ENCODE data around the gene UACA. TPM values are rescaled to one million over a fixed set of nuclear protein-coding genes. Genes with fewer than 3 reads are reported as not detected.

UACA gene
- total RNA-seq, 1 experiment from 2014 or later: 38.0 TPM

DNA sequence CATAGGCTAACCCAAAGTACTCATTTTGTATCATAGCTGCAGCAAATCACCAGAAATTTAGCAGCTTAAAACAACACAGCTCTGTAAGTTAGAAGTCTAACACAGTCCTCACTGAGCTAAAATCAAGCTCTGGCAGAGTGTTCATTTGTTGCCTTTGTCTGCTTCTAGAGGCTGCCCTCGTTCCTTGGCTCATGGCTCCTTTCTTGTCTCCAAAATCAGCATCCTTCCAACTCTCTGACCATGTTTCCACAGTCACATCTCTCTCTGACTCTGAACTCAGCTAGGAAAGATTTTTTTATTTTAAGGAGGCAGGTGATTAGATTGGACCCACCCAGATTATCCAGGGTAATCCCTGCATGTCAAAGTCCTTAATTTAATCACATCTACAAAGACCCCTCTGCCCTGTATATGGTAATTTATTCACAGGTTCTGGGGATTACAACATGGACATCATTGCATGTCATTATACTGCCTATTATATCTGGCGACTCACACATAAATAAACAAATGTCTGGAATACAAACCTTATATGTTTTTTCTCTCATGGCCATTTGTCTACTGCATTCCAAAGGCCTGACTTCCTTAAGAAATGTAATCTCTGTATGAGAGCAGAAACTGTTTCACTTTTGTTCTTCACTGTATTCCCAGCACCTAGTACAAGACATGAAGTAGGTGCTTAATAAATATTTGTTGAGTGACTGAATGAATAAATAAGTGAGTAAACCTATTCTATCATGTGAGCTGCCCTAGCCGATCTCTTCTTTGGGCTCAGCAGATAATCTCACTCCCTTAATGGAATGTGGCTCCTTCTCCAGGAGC is 15.1 kb upstream of the UACA start:
- Mint-ChIP-seq H3K4me3 (no peak overlapping the region), H3K27ac (peak overlapping the region in 2 of 3 experiments; percentile 22 to 51; a peak in 1 of 7 replicates), H3K36me3 (ENCODE audit: insufficient read depth in 1 of 3, low read depth in 3 of 3) (no peaks in the 10 kb centered on the region), H3K4me1 (peaks cover 2 to 19% of the 10 kb centered on the region in 2 experiments; a peak in 3 of 4 replicates), H3K27me3 (ENCODE audit: low read depth) (peaks cover 1% of the 10 kb centered on the region; the same call in 1 of the 2 replicates), H3K9me3 (peaks cover 0 to 3% of the 10 kb centered on the region in 2 experiments; a peak in 2 of 5 replicates)
- no CpG with 5 or more reads among the region's 3 CpGs for WGBS (ENCODE audit: extremely low coverage, insufficient read length, low lambda C conversion rate)
- Histone ChIP-seq H3K23me2 (ENCODE audit: insufficient read length, low read depth, low read length, poor library complexity, severe bottlenecking) (no peaks in the 10 kb centered on the region), H2BK15ac (ENCODE audit: low read depth, low read length) (no peak overlapping the region), H3K18ac (ENCODE audit: insufficient read length, low read depth, low read length) (no peak overlapping the region), H2AFZ (ENCODE audit: low read length) (no peak overlapping the region), H2BK20ac (ENCODE audit: low read depth, low read length, poor library complexity, severe bottlenecking) (no peak overlapping the region), H3K79me1 (ENCODE audit: insufficient read depth, low read depth, low read length, poor library complexity, severe bottlenecking) (no peaks in the 10 kb centered on the region), H4K20me1 (ENCODE audit: control insufficient read depth, insufficient read depth, insufficient read length) (no peaks in the 10 kb centered on the region), H3K56ac (ENCODE audit: insufficient read length, low read depth, low read length) (no peak overlapping the region), H3K4ac (ENCODE audit: low read depth, low read length) (no peak overlapping the region), H2BK12ac (ENCODE audit: insufficient read length, low read depth, low read length) (no peak overlapping the region), H3T11ph (ENCODE audit: low read length) (no peak overlapping the region), H3K27me3 (ENCODE audit: insufficient read depth, low read length) (no peaks in the 10 kb centered on the region), H3K79me2 (ENCODE audit: insufficient read depth, low read length) (no peaks in the 10 kb centered on the region), H4K8ac (replicated peaks; ENCODE audit: insufficient read length, low read depth, low read length) (no peak overlapping the region), H3K14ac (ENCODE audit: insufficient read depth, low read length) (no peak overlapping the region), H3K9me3 (ENCODE audit: control insufficient read depth, low read depth, low read length) (no peaks in the 10 kb centered on the region), H4K5ac (ENCODE audit: insufficient read length, low read depth, low read length) (no peak overlapping the region), H2BK5ac (ENCODE audit: insufficient read length, low read length) (no peak overlapping the region), H3K4me2 (ENCODE audit: insufficient read depth, insufficient read length, low read length) (no peak overlapping the region), H3K23ac (ENCODE audit: insufficient read length, low read depth, low read length) (no peak overlapping the region), H3K4me1 (ENCODE audit: insufficient read depth, low read length) (no peaks in the 10 kb centered on the region), H4K91ac (ENCODE audit: insufficient read length, low read depth, low read length) (no peak overlapping the region), H2AK5ac (ENCODE audit: insufficient read length, low read length) (no peak overlapping the region), H2BK120ac (ENCODE audit: low read depth, low read length, poor library complexity, severe bottlenecking) (no peak overlapping the region), H3K9ac (ENCODE audit: extremely low read depth, insufficient read length, low read length) (no peak overlapping the region), H3K27ac (ENCODE audit: insufficient read length, low read depth, low read length) (no peak overlapping the region)
- TF ChIP-seq, protein P1, sequence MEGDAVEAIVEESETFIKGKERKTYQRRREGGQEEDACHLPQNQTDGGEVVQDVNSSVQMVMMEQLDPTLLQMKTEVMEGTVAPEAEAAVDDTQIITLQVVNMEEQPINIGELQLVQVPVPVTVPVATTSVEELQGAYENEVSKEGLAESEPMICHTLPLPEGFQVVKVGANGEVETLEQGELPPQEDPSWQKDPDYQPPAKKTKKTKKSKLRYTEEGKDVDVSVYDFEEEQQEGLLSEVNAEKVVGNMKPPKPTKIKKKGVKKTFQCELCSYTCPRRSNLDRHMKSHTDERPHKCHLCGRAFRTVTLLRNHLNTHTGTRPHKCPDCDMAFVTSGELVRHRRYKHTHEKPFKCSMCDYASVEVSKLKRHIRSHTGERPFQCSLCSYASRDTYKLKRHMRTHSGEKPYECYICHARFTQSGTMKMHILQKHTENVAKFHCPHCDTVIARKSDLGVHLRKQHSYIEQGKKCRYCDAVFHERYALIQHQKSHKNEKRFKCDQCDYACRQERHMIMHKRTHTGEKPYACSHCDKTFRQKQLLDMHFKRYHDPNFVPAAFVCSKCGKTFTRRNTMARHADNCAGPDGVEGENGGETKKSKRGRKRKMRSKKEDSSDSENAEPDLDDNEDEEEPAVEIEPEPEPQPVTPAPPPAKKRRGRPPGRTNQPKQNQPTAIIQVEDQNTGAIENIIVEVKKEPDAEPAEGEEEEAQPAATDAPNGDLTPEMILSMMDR (conservative IDR thresholded peaks at IDR 0.05): no peak
- no peak for DNase-seq

Measured in H9 (cell line).